HG02852 (cell line): ENCODE data around the gene BRD4.

ENCODE experiments used
- ATAC-seq: cut with Tn5 transposase; IDR thresholded peaks from one replicate; pipeline ENCODE4 v1.9.1; 2021; ENCODE audit warnings: mild to moderate bottlenecking, moderate library complexity; ENCODE audit not compliant: unreplicated experiment

BRD4 gene

GRCh38 chr19:15268192-15268927, 64.0 kb downstream of the BRD4 start:
- ATAC-seq, result no peak

- no peak for ATAC-seq
Measured at GRCh38 chr19:15266683-15267082, 65.7 kb downstream of the BRD4 start.

- no peak for ATAC-seq
Measured at GRCh38 chr19:15265850-15266248, 66.5 kb downstream of the BRD4 start.

- no peak for ATAC-seq
Measured at GRCh38 chr19:15265214-15265849, 67.0 kb downstream of the BRD4 start.

- ATAC-seq, result no peak
Measured at GRCh38 chr19:15264933-15265206, 67.5 kb downstream of the BRD4 start.

GRCh38 chr19:15264061-15264932, 68.0 kb downstream of the BRD4 start:
- no peak for ATAC-seq

GRCh38 chr19:15263361-15263985, 68.9 kb downstream of the BRD4 start:
- ATAC-seq, result no peak

- no peak for ATAC-seq
Measured at GRCh38 chr19:15262011-15262410, 70.3 kb downstream of the BRD4 start.

- no peak for ATAC-seq
Measured at GRCh38 chr19:15260939-15261338, 71.4 kb downstream of the BRD4 start.

- no peak for ATAC-seq
Measured at GRCh38 chr19:15259907-15260306, 72.4 kb downstream of the BRD4 start.

GRCh38 chr19:15257782-15258181, 74.6 kb downstream of the BRD4 start:
- no peak for ATAC-seq

GRCh38 chr19:15256708-15257331, 75.5 kb downstream of the BRD4 start:
- ATAC-seq, result no peak

- no peak for ATAC-seq
Measured at GRCh38 chr19:15255359-15255990, 76.9 kb downstream of the BRD4 start.

- no peak for ATAC-seq
Measured at GRCh38 chr19:15254547-15254946, 77.8 kb downstream of the BRD4 start.

GRCh38 chr19:15253513-15253912, 78.8 kb downstream of the BRD4 start:
- ATAC-seq, result no peak

- no peak for ATAC-seq
Measured at GRCh38 chr19:15253061-15253460, 79.3 kb downstream of the BRD4 start.

- ATAC-seq, result no peak
Measured at GRCh38 chr19:15252398-15253018, 79.8 kb downstream of the BRD4 start.

GRCh38 chr19:15251749-15252397, 80.5 kb downstream of the BRD4 start:
- ATAC-seq, result no peak

GRCh38 chr19:15251010-15251748, 81.2 kb downstream of the BRD4 start:
- ATAC-seq, result no peak
